HEK293 (cell line): ENCODE data around the gene FOXP1.

ENCODE experiments used
- CTCF ChIA-PET: fragments of 350-600 bp; formaldehyde crosslinking; extraction: SDS; loops from one replicate; lab custom pipeline; 2021; ENCODE audit warnings: antibody characterized with exemption; lab: Yijun Ruan, JAX
- POLR2A ChIA-PET: fragments of 300-600 bp; formaldehyde crosslinking; extraction: SDS; loops from one replicate; lab custom pipeline; 2020; ENCODE audit warnings: antibody characterized with exemption, inconsistent platforms; lab: Yijun Ruan, JAX
- H3K27ac ChIP-seq: fragments of 200-500 bp; sonication (Bioruptor generic); 2 replicates; pipeline ENCODE4 v1.5.1; 2014; ENCODE audit warnings: low read depth, low read length, control low read depth, inconsistent platforms; ENCODE audit errors: extremely low read depth
- H3K36me3 ChIP-seq, 2 experiments: fragments of 200-500 bp in 1 of 2; sonication (Bioruptor generic) in 1 of 2; 1 replicate in 1 of 2; 2 replicates in 1 of 2; pipeline ENCODE4 v1.5.1; 2014 to 2017; ENCODE audit warnings: inconsistent platforms in 2 of 2, low read length in 2 of 2; ENCODE audit not compliant: control insufficient read depth in 2 of 2, insufficient read depth in 1 of 2
- H3K4me1 ChIP-seq: fragments of 200-500 bp; sonication (Bioruptor generic); 2 replicates; pipeline ENCODE4 v1.5.1; 2014; ENCODE audit warnings: mild to moderate bottlenecking, low read length, inconsistent platforms; ENCODE audit not compliant: control insufficient read depth, insufficient read depth
- H3K4me3 ChIP-seq: 2 replicates; pipeline ENCODE4 v1.5.1; 2011; ENCODE audit warnings: low read depth, mild to moderate bottlenecking, control low read depth, low read length, moderate library complexity
- H3K9me3 ChIP-seq: fragments of 200-500 bp; sonication (Bioruptor generic); 2 replicates; pipeline ENCODE4 v1.5.1; 2014; ENCODE audit warnings: low read depth, low read length, inconsistent platforms; ENCODE audit not compliant: control insufficient read depth, insufficient read depth
- BCL11A ChIP-seq: fragments of 450-650 bp; formaldehyde crosslinking; IDR thresholded peaks from 2 replicates; pipeline ENCODE4 v1.5.1; 2016; ENCODE audit warnings: low read depth, missing biosample characterization, missing genetic modification characterization
- BCL11B ChIP-seq: fragments of 450-650 bp; formaldehyde crosslinking; IDR thresholded peaks from 2 replicates; pipeline ENCODE4 v1.5.1; 2016; ENCODE audit warnings: low read depth, missing biosample characterization, missing genetic modification characterization
- GFI1B ChIP-seq: fragments of 450-650 bp; formaldehyde crosslinking; IDR thresholded peaks from 2 replicates; pipeline ENCODE4 v1.5.1; 2016; ENCODE audit warnings: missing biosample characterization, missing genetic modification characterization
- HOXA7 ChIP-seq: sonication (generic); formaldehyde crosslinking; IDR thresholded peaks from 2 replicates; pipeline ENCODE4 v1.8.1; 2022; ENCODE audit warnings: missing genetic modification reagents, borderline replicate concordance
- KLF10 ChIP-seq: fragments of 450-650 bp; IDR thresholded peaks from 2 replicates; pipeline ENCODE4 v1.5.1; 2018; ENCODE audit warnings: missing biosample characterization, mild to moderate bottlenecking, missing genetic modification characterization
- TRIM28 ChIP-seq: IDR thresholded peaks from 2 replicates; pipeline ENCODE4 v1.6.1; 2011; ENCODE audit warnings: low read length, control low read depth, borderline replicate concordance
- YY2 ChIP-seq: fragments of 450-650 bp; formaldehyde crosslinking; IDR thresholded peaks from 2 replicates; pipeline ENCODE4 v1.5.1; 2016; ENCODE audit warnings: missing biosample characterization, missing genetic modification characterization
- ZFHX2 ChIP-seq: fragments of 450-650 bp; formaldehyde crosslinking; conservative IDR thresholded peaks from 2 replicates; pipeline ENCODE4 v1.5.1; 2016; ENCODE audit warnings: missing biosample characterization, missing genetic modification characterization
- ZFP3 ChIP-seq: fragments of 450-650 bp; formaldehyde crosslinking; IDR thresholded peaks from 2 replicates; pipeline ENCODE4 v1.5.1; 2016; ENCODE audit warnings: low read depth, missing biosample characterization, missing genetic modification characterization
- ZNF114 ChIP-seq: fragments of 450-650 bp; formaldehyde crosslinking; IDR thresholded peaks from 2 replicates; pipeline ENCODE4 v1.5.0; 2017; ENCODE audit warnings: missing biosample characterization, missing genetic modification characterization
- ZNF16 ChIP-seq: fragments of 450-650 bp; formaldehyde crosslinking; IDR thresholded peaks from 2 replicates; pipeline ENCODE4 v1.5.1; 2016; ENCODE audit warnings: low read depth, missing biosample characterization, missing genetic modification characterization
- ZNF175 ChIP-seq: fragments of 450-650 bp; formaldehyde crosslinking; IDR thresholded peaks from 2 replicates; pipeline ENCODE4 v1.5.1; 2016; ENCODE audit warnings: missing biosample characterization, missing genetic modification characterization
- ZNF341 ChIP-seq: fragments of 450-650 bp; formaldehyde crosslinking; IDR thresholded peaks from 2 replicates; pipeline ENCODE4; 2016; ENCODE audit warnings: low read depth, missing biosample characterization, missing genetic modification characterization
- ZNF426 ChIP-seq: fragments of 450-650 bp; formaldehyde crosslinking; IDR thresholded peaks from 2 replicates; pipeline ENCODE4 v1.5.1; 2017; ENCODE audit warnings: missing biosample characterization, missing genetic modification characterization, mild to moderate bottlenecking, inconsistent platforms, moderate library complexity
- ZNF48 ChIP-seq: fragments of 450-650 bp; formaldehyde crosslinking; IDR thresholded peaks from 2 replicates; pipeline ENCODE4 v1.5.1; 2016; ENCODE audit warnings: missing biosample characterization, missing genetic modification characterization
- ZNF510 ChIP-seq: fragments of 450-650 bp; formaldehyde crosslinking; IDR thresholded peaks from 2 replicates; pipeline ENCODE4 v1.5.1; 2018; ENCODE audit warnings: mild to moderate bottlenecking, missing genetic modification characterization, missing biosample characterization; ENCODE audit not compliant: insufficient replicate concordance
- ZNF555 ChIP-seq: fragments of 450-650 bp; formaldehyde crosslinking; conservative IDR thresholded peaks from 2 replicates; pipeline ENCODE4 v1.5.1; 2017; ENCODE audit warnings: missing biosample characterization, mild to moderate bottlenecking, missing genetic modification characterization, inconsistent platforms
- ZNF561 ChIP-seq: fragments of 450-650 bp; IDR thresholded peaks from 2 replicates; pipeline ENCODE4 v1.5.1; 2018; ENCODE audit warnings: missing biosample characterization, missing genetic modification characterization, borderline replicate concordance
- ZNF621 ChIP-seq: fragments of 450-650 bp; formaldehyde crosslinking; IDR thresholded peaks from 2 replicates; pipeline ENCODE4 v1.5.1; 2017; ENCODE audit warnings: missing biosample characterization, missing genetic modification characterization
- ZNF626 ChIP-seq: fragments of 450-650 bp; sonication (Bioruptor Pico); formaldehyde crosslinking; IDR thresholded peaks from 2 replicates; pipeline ENCODE4 v1.5.1; 2018; ENCODE audit warnings: missing biosample characterization, missing genetic modification characterization, inconsistent platforms
- ZNF654 ChIP-seq: fragments of 450-650 bp; formaldehyde crosslinking; IDR thresholded peaks from 2 replicates; pipeline ENCODE4 v1.5.1; 2016; ENCODE audit warnings: low read depth, missing biosample characterization, missing genetic modification characterization
- ZNF701 ChIP-seq: fragments of 450-650 bp; formaldehyde crosslinking; IDR thresholded peaks from 2 replicates; pipeline ENCODE4 v1.5.1; 2016; ENCODE audit warnings: missing biosample characterization, missing genetic modification characterization
- ZNF785 ChIP-seq: fragments of 450-650 bp; formaldehyde crosslinking; IDR thresholded peaks from 2 replicates; pipeline ENCODE4 v1.5.1; 2016; ENCODE audit warnings: missing biosample characterization, missing genetic modification characterization
- ZNF791 ChIP-seq: fragments of 450-650 bp; formaldehyde crosslinking; IDR thresholded peaks from 2 replicates; pipeline ENCODE4 v1.5.1; 2016; ENCODE audit warnings: missing biosample characterization, missing genetic modification characterization
- ZNF830 ChIP-seq: fragments of 450-650 bp; IDR thresholded peaks from 2 replicates; pipeline ENCODE4 v1.5.0; 2018; ENCODE audit warnings: missing biosample characterization, missing genetic modification characterization, low read depth, mild to moderate bottlenecking, moderate library complexity
- ZXDB ChIP-seq: fragments of 450-650 bp; formaldehyde crosslinking; IDR thresholded peaks from 2 replicates; pipeline ENCODE4 v1.5.1; 2016; ENCODE audit warnings: missing biosample characterization, missing genetic modification characterization
- TF ChIP-seq, protein P1 (sequence below): fragments of 450-650 bp; formaldehyde crosslinking; IDR thresholded peaks from 2 replicates; pipeline ENCODE4 v1.5.1; 2016; ENCODE audit warnings: missing biosample characterization, missing genetic modification characterization
- TF ChIP-seq, protein P2 (sequence below): fragments of 450-650 bp; formaldehyde crosslinking; IDR thresholded peaks from 2 replicates; pipeline ENCODE4 v1.5.1; 2016; ENCODE audit warnings: missing biosample characterization, missing genetic modification characterization, borderline replicate concordance

Gene FOXP1

GRCh38 chr3:71122641-71123040 is 460.9 kb downstream of the FOXP1 start:
- TF ChIP-seq ZNF626 (tag by site-specific recombination) (no peak), ZNF701 (tag by site-specific recombination) (no peak), ZNF16 (no peak), ZNF341 (tag by site-specific recombination) (no peak), ZNF785 (tag by site-specific recombination) (no peak), ZNF561 (tag by site-specific recombination) (no peak), ZNF791 (tag by site-specific recombination) (no peak), HOXA7 (CRISPR knock-in tag) (no peak), ZNF114 (no peak)
- TF ChIP-seq, all 188 proteins: peak for 0
- ChIA-PET CTCF (no interaction called here), POLR2A (no interaction called here)
- Histone ChIP-seq H3K4me3 (no peak overlapping the region), H3K27ac (no peak overlapping the region), H3K36me3 (no peaks in the 10 kb centered on the region), H3K4me1 (0 out of 2 replicates have a peak, but pooled peaks cover 2% of the 10 kb centered on the region), H3K9me3 (no peaks in the 10 kb centered on the region)

DNA sequence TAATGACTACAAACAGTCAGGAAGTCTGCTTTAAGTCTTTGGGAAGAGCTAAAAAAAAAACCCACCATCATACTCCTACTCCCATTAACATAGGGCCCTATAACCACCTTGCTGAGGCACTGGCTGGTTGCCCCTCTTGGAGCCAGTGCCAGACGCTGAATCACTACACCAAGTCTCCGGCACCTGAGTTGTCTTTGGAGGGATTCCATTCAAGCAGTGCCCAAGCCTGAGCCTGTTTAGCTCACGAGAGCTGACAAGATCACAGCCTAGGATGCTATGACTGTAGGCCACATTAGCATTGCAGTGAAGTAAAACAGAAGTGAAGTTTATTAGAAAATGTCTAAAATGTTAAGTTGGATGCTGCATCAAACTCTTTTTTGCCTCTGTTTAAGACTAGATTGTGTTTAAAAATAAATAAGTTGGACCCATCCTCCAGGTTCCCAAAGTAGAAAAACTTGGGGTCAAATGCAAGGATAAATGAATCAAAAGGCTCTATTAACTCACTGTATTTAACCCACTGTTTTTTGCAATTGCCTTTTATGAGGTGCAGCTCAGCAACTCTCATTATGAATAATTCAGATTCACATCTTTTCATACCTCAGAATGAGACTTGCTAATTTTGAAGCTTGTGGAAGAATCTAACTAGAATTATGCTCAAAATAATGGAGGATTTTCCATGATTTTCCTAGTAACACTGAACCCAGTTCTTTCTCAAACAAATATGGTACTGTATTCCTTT is 461.9 kb downstream of the FOXP1 start:
- CTCF ChIA-PET, result no interaction called here
- POLR2A ChIA-PET, result no interaction called here
- Histone ChIP-seq H3K4me3 (no peak overlapping the region), H3K9me3 (no peaks in the 10 kb centered on the region), H3K36me3 (no peaks in the 10 kb centered on the region), H3K27ac (no peak overlapping the region), H3K4me1 (no peaks in the 10 kb centered on the region)
- TF ChIP-seq ZXDB, result no peak
- TF ChIP-seq ZFP3 (tag by site-specific recombination), result no peak
- no peak for TF ChIP-seq BCL11B (tag by site-specific recombination)
- no peak for TF ChIP-seq ZNF426 (tag by site-specific recombination)
- TF ChIP-seq YY2, result no peak
- no peak for TF ChIP-seq ZNF830 (tag by site-specific recombination)
- no peak for TF ChIP-seq ZNF175
- TF ChIP-seq ZNF621 (tag by site-specific recombination), result no peak
- TF ChIP-seq, protein P1, sequence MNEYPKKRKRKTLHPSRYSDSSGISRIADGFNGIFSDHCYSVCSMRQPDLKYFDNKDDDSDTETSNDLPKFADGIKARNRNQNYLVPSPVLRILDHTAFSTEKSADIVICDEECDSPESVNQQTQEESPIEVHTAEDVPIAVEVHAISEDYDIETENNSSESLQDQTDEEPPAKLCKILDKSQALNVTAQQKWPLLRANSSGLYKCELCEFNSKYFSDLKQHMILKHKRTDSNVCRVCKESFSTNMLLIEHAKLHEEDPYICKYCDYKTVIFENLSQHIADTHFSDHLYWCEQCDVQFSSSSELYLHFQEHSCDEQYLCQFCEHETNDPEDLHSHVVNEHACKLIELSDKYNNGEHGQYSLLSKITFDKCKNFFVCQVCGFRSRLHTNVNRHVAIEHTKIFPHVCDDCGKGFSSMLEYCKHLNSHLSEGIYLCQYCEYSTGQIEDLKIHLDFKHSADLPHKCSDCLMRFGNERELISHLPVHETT (tag by site-specific recombination), result no peak
- TF ChIP-seq TRIM28, result no peak
- TF ChIP-seq, protein P2, sequence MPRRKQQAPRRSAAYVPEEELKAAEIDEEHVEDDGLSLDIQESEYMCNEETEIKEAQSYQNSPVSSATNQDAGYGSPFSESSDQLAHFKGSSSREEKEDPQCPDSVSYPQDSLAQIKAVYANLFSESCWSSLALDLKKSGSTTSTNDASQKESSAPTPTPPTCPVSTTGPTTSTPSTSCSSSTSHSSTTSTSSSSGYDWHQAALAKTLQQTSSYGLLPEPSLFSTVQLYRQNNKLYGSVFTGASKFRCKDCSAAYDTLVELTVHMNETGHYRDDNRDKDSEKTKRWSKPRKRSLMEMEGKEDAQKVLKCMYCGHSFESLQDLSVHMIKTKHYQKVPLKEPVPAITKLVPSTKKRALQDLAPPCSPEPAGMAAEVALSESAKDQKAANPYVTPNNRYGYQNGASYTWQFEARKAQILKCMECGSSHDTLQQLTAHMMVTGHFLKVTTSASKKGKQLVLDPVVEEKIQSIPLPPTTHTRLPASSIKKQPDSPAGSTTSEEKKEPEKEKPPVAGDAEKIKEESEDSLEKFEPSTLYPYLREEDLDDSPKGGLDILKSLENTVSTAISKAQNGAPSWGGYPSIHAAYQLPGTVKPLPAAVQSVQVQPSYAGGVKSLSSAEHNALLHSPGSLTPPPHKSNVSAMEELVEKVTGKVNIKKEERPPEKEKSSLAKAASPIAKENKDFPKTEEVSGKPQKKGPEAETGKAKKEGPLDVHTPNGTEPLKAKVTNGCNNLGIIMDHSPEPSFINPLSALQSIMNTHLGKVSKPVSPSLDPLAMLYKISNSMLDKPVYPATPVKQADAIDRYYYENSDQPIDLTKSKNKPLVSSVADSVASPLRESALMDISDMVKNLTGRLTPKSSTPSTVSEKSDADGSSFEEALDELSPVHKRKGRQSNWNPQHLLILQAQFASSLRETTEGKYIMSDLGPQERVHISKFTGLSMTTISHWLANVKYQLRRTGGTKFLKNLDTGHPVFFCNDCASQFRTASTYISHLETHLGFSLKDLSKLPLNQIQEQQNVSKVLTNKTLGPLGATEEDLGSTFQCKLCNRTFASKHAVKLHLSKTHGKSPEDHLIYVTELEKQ (tag by site-specific recombination), result no peak
- no peak for TF ChIP-seq ZNF654 (tag by site-specific recombination)
- no peak for TF ChIP-seq GFI1B
- TF ChIP-seq ZNF555 (tag by site-specific recombination), result no peak
- no peak for TF ChIP-seq ZNF48
- TF ChIP-seq KLF10 (tag by site-specific recombination), result no peak
- TF ChIP-seq BCL11A (tag by site-specific recombination), result no peak
- TF ChIP-seq ZNF510 (tag by site-specific recombination), result no peak
- TF ChIP-seq ZFHX2 (tag by site-specific recombination), result no peak
- TF ChIP-seq, all 188 proteins: peak for 0
